HG03097 (cell line): Measurements from ENCODE around the gene MGAT1.

Experiments
- ATAC-seq: cut with Tn5 transposase; IDR thresholded peaks from one replicate; pipeline ENCODE4 v1.9.1; 2021; ENCODE audit not compliant: unreplicated experiment, low FRiP score

The MGAT1 gene

DNA sequence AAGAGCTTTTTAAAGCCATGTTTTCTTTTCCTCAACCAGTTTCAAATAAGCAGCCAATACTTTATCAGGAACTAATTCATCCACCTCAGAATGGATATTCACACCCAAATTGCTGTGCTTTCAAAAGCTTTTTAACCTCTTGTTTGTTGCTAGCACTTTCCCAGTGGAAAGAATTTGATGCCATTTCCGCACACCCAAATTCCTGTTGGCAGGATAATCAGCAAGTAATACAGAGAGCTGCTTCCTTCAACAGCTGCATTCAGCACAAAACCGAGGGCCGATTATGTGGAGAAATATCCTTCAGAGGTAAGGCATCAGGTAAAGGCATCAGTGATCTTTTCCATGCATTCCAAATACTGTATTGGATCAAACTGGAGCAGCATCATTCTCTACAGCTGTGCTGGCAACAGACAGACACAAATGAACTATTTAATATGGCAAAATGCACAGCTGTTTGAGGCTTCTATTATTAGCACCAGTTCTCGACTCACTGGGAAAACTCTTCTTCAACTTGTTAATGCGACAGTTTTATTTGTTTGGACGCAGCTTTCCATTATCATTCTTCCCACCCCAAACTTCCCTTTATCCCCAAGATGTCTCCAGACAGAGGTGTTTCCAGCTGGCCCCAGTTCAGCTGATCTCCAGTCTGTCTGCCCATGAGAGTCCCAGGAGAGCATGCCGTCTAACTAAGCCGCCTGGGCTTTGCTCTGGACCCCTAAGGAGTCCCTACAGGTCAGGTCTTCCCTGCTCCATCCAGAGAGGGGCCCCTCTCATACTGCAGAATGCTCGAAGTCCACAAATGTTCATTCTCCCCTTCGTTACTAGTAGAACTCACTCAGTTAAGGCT is 22.2 kb upstream of the MGAT1 start:
- ATAC-seq = no peak

DNA sequence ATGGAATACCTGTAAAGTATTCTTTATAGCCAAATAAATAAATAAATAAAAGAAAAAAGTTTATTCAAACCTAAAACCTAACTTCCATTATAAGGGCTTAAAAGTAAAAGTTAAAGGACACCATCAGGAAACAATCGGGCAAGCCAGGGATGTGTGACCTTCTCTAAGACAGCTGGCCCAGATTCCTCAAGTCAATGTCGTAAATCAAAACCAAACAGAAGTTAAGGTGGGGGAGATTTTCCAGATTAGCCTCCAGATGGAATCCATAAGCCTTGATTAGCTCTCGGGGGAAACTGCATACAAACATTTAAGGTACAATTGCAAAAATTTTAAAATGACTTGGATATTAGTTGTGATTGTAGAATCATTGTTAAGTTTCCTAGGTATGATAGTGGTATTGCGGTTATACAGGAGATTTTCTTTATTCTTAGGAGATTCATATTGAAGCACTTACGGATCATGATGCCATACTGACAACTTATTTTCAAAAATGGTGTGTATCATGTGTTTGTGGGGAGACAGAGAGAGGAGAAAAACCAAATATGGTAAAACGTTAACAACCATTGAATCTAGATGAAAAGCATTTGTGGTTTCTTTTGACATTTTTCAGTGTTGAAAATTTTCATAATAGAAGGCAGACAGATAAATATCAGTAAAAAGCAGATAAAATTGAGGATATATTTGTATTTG is 21.5 kb upstream of the MGAT1 start:
- ATAC-seq = no peak

DNA sequence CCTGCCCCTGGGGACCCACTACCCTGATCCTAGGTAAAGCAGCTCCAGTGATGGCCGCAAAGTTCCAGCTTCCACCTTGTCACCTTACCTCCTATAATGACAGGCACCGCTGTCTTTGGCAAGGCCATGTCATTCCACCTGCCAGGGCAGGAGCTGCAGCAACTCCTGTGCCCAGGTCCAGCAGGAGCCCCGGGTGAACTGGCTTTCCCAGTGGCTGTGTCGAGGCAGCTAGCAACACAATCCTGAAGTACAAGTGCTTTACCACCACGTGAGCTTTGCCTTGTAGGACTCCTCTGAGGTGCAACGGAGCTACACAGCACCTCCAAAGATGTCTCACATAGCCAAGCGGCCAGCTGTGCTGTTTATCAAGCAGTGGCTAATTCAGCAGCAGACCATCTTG is 20.7 kb upstream of the MGAT1 start:
- no peak for ATAC-seq

DNA sequence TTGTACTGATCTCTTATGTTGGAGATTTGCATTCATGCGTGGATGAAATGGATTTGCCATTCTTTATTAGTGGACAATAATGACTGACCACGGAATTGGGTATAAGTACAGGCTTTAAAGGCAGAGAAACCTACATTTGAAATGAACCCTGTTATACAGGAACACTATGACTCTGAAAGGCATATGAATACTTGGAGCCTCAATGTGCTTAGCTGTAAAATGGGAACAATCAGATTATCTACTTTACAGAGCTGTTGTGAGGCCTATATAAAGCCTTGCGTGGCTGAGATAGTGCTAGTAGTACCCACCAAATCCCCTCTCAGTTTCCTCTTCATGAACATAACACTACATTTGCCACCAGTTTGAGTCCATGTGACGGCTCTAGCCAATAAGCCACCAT is 18.9 kb upstream of the MGAT1 start:
- ATAC-seq = no peak

DNA sequence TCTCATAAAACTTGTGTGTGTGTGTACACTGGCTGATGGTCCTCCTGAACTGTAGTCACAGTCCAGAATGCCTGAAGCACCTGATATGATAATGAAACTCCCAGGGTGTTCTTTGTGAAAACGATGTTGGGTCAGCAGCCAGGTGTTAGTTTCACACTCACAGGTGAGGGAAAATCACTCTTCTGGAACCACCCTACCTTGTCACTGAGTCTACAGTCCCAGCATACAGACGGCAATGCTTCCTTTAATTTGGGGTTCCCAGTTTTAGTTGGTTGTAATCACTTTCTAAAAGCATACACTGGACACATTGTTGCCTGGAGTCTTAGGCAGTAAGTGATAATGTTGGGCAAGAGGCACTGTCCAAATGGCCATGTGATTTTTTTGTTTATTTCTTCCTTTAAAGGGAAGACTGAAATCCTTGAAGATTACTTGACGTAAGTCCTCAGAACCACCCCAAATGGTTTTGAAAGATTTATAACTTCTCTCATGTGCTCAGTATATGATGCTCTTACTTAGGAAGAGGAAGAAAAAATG is 18.2 kb upstream of the MGAT1 start:
- peak; percentile 35 for ATAC-seq

DNA sequence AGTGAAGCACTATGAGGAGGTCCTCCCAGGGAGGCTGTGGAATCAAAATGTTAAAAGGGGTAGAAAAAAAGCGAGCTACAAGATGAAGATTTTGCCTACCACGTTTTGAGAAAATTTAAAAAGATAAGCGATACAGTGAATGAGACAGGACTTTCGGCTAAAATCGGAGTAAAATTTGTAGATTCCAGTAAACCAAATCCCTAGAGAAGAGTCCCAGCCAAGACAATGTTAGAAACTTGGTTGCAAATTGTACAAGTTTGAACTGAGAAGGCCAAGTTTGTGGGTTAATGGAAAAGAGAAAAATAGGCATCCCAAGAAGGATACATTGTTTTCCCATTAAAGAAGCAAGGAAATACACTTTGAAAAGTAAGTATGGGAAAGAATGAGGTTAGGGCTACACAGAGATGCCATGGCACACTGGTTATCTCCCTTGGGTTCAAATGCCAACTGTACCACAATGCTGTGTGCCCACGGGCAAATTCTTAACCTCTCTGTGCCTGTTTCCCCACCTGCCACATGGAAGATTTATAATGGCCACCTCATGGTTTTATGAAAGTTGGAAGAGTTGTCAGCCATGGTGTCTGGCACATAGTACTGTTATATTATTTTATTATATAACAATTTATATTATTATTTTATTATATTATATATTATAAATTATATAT is 16.2 kb upstream of the MGAT1 start:
- ATAC-seq = no peak

DNA sequence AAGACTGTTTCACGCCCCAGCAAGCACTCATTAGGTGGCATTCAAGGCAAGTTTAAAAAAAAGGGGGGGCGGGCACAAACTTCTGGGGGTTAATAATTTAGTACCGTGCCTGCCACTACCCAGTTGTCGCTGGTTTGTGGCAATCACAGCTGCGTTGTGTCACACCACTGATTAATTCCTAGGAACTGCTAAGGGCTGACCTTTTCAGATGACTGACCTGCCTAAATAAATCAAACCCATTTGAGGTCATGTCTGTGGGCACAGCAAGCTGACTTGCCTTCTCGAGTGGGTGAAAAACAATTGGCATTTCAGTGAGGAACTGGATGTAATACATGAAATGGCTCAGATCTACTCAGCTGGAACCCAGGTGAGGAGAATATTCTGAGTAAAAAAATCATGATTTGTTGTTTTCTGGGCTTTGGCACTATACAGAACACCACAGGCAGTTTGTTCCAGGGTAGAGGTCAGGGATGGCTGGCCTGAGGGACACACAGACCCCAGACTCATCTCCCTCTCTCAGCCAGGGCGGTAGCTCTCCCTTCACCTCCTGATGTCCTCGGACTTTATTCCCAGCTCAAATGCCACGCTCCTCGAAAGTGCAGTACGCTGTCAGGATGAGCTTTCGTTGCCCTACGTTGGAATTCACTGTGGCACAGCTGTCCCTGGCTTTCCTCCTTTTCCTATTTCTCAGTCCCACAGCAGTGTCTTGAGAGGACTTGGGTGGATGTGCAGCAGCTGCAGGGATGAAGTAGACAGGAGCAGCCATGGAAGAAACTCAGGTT is 15.5 kb upstream of the MGAT1 start:
- ATAC-seq = peak; percentile 32

DNA sequence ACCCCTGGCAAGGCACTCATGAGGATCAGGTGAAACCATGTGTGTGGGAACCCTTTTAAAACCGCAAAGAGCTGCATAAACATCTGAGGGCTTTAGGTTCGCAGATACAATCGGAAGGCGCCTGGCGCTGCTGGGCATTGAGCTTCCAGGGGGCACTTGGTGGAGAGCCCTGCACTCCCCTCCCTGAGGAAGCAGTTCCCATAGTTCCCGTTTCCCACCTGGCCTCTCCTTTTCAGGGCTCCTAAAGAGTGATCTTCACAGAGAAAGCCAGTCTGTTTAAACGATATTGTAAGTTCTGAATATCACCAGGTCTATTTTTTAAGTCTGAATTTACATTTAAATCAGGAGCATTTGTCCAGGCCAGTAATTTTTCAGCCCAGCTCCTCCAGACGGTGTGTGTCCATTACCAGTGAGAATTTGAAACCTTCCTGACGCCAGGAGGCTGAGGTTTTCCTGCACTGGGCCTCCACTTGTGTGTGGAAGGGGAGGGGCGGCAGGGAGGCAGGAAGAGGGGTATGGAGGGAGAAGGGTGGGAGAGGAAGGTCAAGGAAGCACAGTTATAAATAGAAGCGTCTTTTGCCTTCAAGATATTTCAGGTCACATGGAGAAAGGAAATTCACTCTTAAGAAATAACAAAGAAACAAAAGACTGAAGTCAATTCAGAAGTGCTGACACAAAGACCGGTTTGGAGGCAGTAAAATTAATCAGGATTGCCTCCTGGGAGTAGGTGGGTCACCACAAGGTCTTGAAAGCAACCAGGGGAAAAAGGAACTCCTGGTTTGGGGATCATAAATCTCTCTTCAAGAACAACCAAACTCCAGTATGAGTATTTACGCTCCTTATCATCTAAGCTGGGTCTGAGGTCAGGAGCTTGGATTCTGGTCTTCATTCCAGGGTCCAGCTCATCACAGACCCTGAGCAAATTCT is 14.3 kb upstream of the MGAT1 start:
- ATAC-seq = no peak

DNA sequence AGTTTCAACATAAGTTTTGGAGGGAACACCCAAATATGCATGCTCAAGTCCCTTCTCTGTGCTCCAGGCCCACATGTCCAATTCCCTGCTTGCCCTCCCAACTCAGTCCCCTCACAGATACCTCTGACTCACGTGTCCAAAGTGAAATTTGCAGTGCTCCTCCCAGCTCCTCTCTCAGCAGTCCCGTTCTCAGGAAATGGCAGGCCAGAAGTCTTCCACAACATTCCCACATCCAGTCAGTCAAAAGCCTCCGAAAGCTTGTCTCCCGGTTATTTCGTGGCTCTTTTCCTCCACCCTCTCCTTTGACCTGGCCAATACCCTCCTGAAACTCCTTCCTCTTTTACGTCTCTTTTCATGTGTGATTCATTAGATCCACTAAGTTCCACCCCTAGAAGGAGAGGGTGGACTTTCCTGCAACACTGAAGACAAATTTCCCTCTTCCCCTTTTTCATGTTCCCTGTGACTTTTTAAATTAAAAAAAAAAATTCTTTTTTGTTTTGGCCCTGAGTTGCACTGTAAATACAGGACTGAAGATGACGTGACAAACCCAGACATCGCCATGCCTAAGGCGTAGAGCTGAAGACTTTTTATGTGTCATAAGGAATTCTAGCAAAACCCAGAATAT is 12.8 kb upstream of the MGAT1 start:
- ATAC-seq = no peak

DNA sequence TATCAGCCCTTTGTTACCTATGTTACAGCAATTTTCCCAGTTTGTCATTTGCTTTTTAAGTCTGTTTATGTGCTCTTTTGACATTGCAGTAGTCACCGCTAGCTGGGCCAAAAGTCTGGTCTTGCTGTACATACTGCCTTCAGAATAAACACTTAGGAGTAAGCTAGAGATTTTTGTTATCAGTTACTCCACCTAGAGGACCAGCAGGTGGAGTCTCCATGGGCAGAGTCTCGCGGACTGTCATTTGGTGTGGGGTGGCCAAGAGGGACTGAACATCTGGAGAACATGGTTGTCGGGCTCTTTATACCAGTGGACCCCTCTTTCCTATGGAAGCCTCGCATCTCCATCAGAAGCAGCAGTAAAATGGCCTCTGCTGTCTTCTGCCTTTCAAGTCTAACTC is 10.8 kb upstream of the MGAT1 start:
- ATAC-seq = no peak

DNA sequence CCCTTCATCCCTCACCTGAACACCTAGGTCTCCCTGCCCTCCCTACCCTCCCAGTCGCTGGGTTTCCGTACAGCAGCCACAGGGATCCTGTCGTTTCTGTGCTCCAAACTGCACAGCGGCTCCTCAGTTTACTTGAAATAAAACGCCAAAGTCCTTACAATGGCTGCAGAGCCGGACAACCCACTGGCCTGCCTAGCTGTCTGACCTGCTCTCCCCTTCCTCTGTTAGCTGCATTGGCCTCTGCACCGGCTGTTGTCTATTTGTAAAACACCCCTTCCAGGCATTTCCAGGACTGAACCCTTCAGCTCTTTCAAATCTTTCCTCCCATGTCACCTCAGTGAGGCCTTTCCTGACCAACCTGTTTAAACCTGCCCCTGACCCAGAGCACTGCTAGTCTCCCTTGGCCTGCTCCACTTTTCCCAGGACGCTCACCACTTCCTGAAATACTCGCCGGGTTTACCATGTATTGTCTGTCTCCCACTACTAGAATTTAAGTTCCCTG is 9.1 kb upstream of the MGAT1 start:
- ATAC-seq = no peak

DNA sequence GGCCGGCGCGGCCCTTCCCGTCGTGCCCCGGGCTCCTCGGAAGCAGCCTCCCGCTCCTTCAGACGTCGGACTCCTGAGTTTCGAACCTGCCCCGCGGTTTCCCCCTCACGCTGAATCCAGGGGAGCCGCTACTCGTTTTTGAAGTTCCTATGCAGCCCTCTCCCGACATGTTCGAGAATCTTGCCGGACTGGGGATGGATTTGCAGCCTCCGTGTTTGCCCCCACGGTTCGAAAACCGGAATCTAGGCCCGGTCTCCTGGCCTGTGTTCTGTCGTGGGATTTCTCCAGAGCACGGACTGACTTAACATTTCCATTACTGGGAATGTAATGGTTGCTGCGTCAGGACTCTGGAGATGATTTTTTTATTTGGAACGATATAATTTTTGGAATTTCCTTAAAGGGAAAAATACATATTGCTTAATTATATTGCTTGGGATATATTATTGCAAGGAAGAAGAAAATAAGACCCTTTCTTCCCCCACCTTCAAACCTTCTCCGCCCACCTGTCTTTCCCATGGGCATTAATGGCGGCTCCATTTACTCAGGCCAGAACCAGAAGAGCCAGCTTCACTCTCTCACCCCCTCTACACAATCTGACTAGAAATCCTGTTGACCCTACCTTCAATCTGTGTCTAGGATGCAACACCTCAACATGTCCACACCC is 8.5 kb upstream of the MGAT1 start:
- no peak for ATAC-seq

DNA sequence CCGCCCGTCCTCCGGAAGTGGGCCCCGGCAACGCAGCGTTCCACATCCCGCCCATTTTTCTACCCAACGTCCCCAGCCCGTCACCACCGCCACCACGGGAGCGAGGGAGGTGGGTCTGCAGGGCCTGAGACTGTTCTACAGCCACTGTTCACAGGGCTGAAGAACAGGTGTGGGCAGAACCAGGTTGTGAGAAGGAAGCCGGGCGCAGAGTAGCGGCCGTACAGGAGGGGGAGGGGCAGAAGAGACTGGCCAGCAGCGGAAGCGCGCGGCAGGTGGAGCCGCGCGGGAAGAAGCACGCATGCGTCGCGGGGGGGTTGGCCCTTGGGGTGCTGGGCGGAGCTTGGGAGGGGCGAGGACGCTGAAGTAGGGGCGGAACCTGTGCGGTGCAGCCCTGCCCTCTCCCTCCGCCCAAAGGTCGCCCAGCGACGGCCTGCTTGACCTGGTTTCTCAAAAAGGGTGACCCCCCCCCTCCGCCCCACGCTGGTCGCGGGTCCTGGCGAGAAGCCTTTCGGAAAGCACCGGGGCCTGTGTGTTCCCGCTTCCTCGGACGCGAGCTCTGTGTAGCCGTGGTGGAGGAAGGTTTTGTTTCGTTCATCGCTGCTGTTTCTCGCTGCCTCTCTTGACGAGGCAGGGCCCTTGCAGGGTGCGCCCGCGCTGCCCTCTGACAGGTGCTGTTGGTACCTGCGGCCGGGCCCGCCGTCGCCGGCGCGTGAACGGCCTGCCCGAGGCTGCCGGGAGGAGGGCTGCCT is 7.8 kb upstream of the MGAT1 start:
- peak; percentile 58 for ATAC-seq

DNA sequence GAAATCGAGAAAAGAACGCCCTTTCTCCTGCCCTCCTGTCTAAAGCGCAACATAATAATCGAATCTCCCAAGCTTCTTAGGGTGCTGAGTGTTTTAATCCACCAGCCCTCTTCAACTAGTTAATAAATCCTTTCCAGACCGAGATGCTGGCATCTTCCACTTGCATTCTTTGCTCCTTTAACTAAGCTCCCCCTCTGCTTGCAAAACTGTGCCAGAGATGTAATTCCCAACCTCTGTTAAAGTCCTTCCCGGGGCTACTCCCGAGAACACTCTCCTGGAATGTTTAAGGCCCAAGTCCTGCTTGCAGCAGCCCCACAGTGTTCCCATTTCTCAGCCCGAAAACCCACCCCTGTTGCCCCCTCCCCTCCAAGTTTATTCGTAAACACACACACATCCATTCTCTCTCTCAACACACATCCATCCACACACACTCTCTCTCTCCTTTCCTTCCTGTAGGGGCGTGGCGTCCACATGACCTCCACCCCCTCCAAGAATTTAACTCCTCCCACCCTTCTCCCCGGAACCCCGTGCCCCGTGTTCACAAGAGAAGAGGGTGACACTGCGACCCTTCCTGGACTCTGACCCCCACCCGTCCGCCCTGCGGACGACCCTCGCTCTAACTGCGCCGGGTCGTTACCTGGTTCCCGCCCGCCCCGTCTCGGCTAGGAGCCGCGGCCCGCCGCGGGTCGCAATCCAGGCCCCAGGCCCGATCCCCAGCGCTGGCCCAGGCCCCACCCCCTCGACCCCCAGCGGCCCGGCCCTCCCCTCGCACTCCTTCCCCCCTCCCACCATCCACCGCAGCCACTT is 7.0 kb upstream of the MGAT1 start:
- peak; percentile 44 for ATAC-seq

DNA sequence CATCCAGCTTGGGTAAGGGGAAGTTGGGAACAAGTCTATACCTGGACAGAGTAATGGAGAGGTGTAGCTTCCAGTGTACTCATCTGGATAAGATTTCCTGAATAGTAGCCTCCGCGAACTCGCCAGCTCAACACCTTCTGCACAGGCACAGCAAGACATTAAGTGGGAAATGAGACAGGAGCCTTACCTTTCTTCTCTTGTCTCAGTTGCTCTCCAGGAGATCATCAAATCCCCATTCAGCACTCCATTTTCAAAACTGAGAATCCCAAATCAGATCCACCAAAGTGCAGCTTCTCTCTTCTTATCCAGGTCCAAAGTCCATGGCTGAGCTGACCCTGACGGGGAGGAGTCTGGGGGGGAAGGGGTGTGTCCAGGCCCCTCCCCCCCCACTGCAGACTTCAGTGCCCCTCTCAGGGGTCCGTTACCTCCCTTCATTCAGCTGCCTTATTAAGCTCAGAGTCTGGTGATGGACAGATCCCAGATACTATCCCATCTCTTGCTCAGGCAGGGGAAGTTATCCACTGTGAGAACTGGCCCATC is 5.9 kb upstream of the MGAT1 start:
- no peak for ATAC-seq

DNA sequence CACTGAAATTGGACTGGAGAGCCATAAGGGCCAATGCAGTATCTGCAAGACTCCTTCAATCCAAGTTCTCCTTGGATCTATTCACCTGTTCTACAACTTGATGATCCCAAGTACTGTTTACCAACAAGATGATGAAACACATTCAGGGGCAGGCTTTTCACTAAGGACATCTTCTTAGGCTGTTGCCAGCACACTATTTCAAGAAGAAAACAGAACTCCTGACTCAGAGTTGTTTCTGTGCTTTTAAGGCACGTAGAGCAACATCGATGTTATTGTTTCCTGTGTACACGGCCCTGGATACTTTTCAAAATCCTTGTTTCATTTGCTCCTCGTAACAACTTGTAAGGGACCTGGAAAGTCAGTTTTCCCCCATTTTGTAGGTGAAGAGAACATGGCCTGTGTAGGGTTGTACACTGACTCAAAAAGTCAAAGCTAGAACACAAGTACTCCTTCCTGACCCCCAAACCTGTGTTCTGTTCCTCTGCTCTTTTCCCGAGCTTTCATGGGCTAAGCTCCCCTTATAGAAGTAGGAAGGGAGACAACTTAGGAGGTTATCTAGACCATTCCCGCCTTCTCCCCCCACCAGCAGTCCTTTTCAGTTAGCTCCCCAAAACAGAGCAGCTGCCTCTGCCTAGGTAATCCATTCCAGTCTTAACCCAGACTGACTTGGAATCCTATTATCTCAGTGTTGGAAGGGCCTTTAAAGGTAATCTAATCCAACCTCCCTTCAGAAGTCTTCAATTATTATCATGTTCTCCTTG is 5.2 kb upstream of the MGAT1 start:
- no peak for ATAC-seq
